GM19468 (cell line): ENCODE data around the gene KRTAP9-8.
"Not testable (repeated sequence)": the region's sequence is repeated elsewhere in the genome, so short reads cannot be mapped to it uniquely, and the experiment has no call there.

ENCODE experiments used
- ATAC-seq: cut with Tn5 transposase; IDR thresholded peaks from one replicate; pipeline ENCODE4 v1.9.1; 2021; ENCODE audit warnings: mild to moderate bottlenecking, moderate library complexity, moderate number of reproducible peaks; ENCODE audit not compliant: unreplicated experiment; ENCODE audit errors: extremely low read depth

Gene KRTAP9-8

GRCh38 chr17:41254861-41255260 is 17.1 kb downstream of the KRTAP9-8 start:
- no peak for ATAC-seq

- ATAC-seq, result not testable (repeated sequence)
Observed at GRCh38 chr17:41255381-41256290, 17.8 kb downstream of the KRTAP9-8 start, which contains the start of gene KRTAP9-9. Gene KRTAP9-9, plus strand, starts transcription at chr17:41255384.

DNA sequence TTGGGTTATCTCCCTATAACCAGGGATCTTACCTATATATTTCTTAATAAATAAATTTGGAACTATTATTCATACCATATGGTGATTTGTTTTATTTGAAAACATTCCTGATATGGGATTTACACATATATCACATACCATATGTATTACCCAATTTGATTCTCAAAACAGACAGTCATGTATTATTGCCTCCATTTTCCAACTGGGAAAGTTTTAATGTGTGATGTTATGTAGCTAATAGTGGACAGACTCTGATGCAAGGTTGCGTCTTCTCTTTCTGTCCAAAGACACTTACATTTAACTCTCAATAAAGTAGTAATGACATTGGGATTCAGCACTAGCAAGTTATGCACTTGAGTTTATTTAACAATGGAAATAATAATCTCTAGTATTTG is 18.5 kb downstream of the KRTAP9-8 start:
- ATAC-seq, result no peak

GRCh38 chr17:41258406-41258805 is 20.6 kb downstream of the KRTAP9-8 start:
- ATAC-seq, result no peak

DNA sequence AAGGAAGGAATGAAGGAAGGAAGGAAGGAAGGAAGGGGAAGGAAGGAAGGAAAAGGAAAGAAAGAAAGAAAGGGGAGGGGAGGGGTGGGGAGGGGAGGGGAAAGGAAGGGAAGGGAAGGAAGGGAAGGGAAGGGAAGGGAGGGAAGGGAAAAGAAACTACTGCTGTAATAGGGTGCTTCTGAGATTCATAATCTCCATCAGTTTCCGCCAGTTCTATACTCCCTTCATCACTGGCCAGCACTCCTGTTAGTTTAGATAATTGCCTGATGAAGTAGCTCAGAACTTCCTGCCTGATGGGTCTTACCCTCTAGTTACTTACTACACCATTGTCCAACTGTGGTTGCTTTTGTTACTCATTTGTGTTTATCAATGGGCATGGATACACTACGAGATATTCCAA is 25.4 kb downstream of the KRTAP9-8 start:
- ATAC-seq, result no peak

GRCh38 chr17:41264599-41264998 is 26.8 kb downstream of the KRTAP9-8 start:
- no peak for ATAC-seq

DNA sequence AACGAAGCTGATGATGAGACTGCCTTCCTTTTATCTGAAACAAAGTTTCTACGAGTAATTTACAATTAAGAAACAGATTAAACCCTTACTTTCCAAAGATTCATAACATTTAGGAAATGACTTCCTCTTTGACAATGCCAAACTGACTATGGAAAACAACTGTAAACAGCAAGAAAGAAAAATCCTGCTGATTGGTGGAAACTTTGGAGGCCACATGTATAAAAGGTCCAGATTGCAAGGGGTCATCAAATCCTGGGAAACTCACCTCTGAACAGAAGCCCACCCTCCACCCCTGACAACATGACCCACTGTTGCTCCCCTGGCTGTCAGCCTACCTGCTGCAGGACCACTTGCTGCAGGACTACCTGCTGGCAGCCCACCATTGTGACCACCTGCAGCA is 27.3 kb downstream of the KRTAP9-8 start, which contains the start of gene KRTAP9-6:
Gene KRTAP9-6, plus strand, starts transcription at position 301 of the 400 bp plus-strand sequence. Its CDS starts 0 bp downstream, at position 301.
- no peak for ATAC-seq

DNA sequence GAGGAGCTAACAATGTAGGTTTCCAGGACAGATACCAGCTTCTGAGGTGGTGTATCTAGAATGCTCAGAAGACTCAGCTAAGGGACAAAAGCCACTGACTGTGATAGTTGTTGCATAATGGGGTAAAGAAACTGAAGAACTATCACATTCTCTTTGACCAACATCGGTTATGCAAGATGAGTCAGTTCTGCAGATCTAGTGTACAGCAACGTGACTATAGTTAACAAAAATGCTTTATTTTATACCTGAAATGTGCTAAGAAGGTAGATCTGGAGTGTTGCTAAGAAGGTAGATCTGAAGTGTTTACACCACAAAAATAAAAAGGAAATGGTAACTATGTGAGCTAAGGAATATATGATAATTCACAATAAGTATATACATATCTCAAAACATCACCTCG is 29.9 kb downstream of the KRTAP9-8 start:
- no peak for ATAC-seq

- ATAC-seq, result not testable (repeated sequence)
Observed at GRCh38 chr17:41271323-41271722, 33.5 kb downstream of the KRTAP9-8 start.

DNA sequence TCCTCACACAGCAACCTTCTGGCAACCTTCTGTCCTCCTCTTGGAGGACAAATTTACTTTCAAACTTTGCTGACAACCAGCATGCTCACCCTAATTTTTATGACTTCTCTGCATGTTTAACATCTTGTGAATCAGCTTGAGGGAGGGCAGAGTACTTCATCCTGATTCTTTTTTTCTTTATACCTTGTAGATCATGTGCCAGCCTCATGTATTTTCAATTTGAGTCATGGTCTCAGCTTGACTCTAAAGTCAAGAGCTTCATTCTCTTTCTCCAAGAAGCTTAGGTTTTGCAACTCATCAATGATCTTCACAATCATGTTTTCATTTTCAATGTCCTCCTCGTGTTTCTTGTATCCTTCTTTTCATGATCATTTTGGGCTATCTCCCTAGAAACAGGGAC is 34.1 kb downstream of the KRTAP9-8 start:
- no peak for ATAC-seq

DNA sequence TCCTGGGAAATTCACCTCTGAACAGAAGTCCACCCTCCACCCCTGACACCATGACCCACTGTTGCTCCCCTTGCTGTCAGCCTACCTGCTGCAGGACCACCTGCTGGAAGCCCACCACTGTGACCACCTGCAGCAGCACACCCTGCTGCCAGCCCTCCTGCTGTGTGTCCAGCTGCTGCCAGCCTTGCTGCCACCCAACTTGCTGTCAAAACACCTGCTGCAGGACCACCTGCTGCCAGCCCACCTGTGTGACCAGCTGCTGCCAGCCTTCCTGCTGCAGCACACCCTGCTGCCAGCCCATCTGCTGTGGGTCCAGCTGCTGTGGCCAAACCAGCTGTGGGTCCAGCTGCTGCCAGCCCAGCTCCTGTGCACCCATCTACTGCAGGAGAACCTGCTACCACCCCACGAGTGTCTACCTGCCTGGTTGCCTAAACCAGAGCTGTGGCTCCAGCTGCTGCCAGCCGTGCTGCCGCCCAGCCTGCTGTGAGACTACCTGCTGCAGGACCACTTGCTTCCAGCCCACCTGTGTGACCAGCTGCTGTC is 37.9 kb downstream of the KRTAP9-8 start, which contains the start of gene KRTAP9-7:
Gene KRTAP9-7, plus strand, starts transcription at position 51 of the 543 bp plus-strand sequence. Its CDS starts 0 bp downstream, at position 51.
- not testable (repeated sequence) for ATAC-seq

- ATAC-seq, result no peak
Observed at GRCh38 chr17:41278176-41278955, 40.6 kb downstream of the KRTAP9-8 start.

DNA sequence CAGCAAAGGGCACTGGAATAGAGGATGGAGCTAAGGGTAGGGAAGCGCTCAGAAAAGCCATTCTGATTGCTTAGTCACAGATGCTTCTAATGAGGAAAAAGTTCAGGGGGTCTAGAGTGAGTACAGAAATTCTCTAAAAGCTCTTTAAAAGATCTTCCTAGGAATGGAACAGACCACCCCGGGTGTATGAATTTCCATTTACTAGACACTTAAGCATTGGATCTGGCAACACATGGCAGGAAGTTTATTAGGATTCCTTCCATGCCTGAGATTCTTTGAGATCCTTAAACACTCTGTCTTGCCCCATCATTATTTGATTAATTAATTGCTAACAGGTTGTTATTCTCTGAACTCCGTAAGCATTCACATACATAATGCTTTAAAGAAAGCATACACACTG is 46.2 kb downstream of the KRTAP9-8 start:
- ATAC-seq, result no peak

- ATAC-seq, result no peak
Observed at GRCh38 chr17:41284546-41284945, 46.7 kb downstream of the KRTAP9-8 start.

DNA sequence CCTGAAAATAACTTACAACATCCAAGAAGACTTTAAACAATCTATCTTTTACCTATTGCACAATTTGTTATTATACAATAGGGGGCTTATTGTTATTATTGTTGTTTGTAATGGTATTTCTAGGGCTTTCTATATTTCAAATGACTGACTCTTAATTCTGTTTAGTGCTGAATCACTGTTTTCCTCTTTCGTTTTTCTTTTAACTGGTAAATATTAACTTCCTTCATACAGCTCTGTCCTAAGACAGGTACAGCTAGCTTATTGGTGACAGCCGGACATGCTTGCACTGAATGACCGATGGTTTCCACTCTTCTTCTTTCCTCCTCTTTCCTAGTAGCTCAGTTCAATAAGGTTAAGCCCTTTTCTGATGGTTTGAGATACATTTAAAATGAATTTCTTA is 49.3 kb downstream of the KRTAP9-8 start:
- no peak for ATAC-seq
